ENCODE data around the gene SND1.

Gene SND1

GRCh38 chr7:127892488-127893314 lies 240.7 kb downstream of the SND1 start:
- Histone ChIP-seq H3K27me3 (replicated peaks; ENCODE audit: control insufficient read depth, insufficient read depth, low read length) (no peaks in the 10 kb centered on the region), H3K36me3 (ENCODE audit: control insufficient read depth, insufficient read depth, low read length) (peaks cover 6% of the 10 kb centered on the region), H3K4me3 (replicated peaks; ENCODE audit: low read depth, low read length) (no peak overlapping the region)
- TF ChIP-seq, protein P1, sequence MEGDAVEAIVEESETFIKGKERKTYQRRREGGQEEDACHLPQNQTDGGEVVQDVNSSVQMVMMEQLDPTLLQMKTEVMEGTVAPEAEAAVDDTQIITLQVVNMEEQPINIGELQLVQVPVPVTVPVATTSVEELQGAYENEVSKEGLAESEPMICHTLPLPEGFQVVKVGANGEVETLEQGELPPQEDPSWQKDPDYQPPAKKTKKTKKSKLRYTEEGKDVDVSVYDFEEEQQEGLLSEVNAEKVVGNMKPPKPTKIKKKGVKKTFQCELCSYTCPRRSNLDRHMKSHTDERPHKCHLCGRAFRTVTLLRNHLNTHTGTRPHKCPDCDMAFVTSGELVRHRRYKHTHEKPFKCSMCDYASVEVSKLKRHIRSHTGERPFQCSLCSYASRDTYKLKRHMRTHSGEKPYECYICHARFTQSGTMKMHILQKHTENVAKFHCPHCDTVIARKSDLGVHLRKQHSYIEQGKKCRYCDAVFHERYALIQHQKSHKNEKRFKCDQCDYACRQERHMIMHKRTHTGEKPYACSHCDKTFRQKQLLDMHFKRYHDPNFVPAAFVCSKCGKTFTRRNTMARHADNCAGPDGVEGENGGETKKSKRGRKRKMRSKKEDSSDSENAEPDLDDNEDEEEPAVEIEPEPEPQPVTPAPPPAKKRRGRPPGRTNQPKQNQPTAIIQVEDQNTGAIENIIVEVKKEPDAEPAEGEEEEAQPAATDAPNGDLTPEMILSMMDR (IDR thresholded peaks at IDR 0.05; ENCODE audit: insufficient read depth, low read length, poor library complexity, severe bottlenecking), result no peak
- no peak for DNase-seq (ENCODE audit: extremely low read depth, insufficient read length)

DNA sequence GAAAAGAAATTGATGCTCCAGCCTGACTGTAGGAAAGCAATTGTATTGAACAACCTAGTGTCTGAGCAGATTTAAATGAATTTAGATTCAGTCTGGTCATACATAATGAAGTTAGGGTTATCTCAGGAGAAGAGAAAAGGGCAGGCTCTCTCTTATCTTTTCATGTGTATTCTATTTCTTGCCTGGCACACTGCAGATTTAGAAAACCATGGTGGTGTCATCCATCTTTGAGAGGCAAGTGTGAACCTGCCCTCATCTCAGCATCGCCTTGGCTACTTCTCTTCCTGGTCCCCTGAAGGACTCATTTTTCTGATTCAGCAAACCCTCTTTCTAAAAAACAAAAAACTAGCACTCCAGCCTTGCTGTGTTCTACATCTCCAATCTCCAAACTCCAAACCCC lies 241.6 kb downstream of the SND1 start:
- H3K4me3 ChIP-seq (replicated peaks; ENCODE audit: low read depth, low read length), result no peak overlapping the region
- TF ChIP-seq, protein P1 (IDR thresholded peaks at IDR 0.05; ENCODE audit: insufficient read depth, low read length, poor library complexity, severe bottlenecking), result no peak
- DNase-seq (ENCODE audit: extremely low read depth, insufficient read length), result no peak
- H3K27me3 ChIP-seq (replicated peaks; ENCODE audit: control insufficient read depth, insufficient read depth, low read length), result no peaks in the 10 kb centered on the region
- H3K36me3 ChIP-seq (ENCODE audit: control insufficient read depth, insufficient read depth, low read length), result peaks cover 2% of the 10 kb centered on the region; the same call in 1 of the 2 replicates

DNA sequence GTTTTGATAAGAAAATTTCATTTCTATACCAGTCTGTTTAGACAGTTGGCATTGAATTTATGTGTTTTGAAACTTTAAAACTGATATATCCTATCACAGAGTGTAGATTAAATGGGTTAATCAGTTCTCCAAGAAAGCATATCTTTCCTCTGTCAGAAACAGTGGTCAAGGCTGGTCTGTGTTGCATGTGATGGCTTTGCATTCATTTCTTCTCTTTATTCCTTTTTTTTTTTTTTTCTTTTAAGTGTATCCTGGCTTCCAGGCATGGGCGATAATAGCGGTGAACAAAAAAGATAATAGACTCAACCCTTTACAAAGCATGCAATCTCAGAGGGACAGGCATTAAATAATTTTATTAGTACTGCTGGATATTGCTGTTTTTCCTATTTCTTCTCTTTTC lies 242.6 kb downstream of the SND1 start:
- TF ChIP-seq, protein P1 (IDR thresholded peaks at IDR 0.05; ENCODE audit: insufficient read depth, low read length, poor library complexity, severe bottlenecking), result no peak
- H3K27me3 ChIP-seq (replicated peaks; ENCODE audit: control insufficient read depth, insufficient read depth, low read length), result no peaks in the 10 kb centered on the region
- H3K4me3 ChIP-seq (replicated peaks; ENCODE audit: low read depth, low read length), result no peak overlapping the region
- DNase-seq (ENCODE audit: extremely low read depth, insufficient read length), result no peak
- H3K36me3 ChIP-seq (ENCODE audit: control insufficient read depth, insufficient read depth, low read length), result peaks cover 2% of the 10 kb centered on the region; the same call in 1 of the 2 replicates

- no peak overlapping the region for H3K4me3 ChIP-seq (replicated peaks; ENCODE audit: low read depth, low read length)
- TF ChIP-seq, protein P1 (IDR thresholded peaks at IDR 0.05; ENCODE audit: insufficient read depth, low read length, poor library complexity, severe bottlenecking), result no peak
- peaks cover 2% of the 10 kb centered on the region; the same call in 1 of the 2 replicates for H3K36me3 ChIP-seq (ENCODE audit: control insufficient read depth, insufficient read depth, low read length)
- DNase-seq (ENCODE audit: extremely low read depth, insufficient read length), result no peak
- no peaks in the 10 kb centered on the region for H3K27me3 ChIP-seq (replicated peaks; ENCODE audit: control insufficient read depth, insufficient read depth, low read length)
Observed at GRCh38 chr7:127895360-127895759, 243.4 kb downstream of the SND1 start.

GRCh38 chr7:127895814-127896280 lies 243.9 kb downstream of the SND1 start:
- H3K36me3 ChIP-seq (ENCODE audit: control insufficient read depth, insufficient read depth, low read length), result peaks cover 2% of the 10 kb centered on the region; the same call in 1 of the 2 replicates
- TF ChIP-seq, protein P1 (IDR thresholded peaks at IDR 0.05; ENCODE audit: insufficient read depth, low read length, poor library complexity, severe bottlenecking), result no peak
- H3K27me3 ChIP-seq (replicated peaks; ENCODE audit: control insufficient read depth, insufficient read depth, low read length), result no peaks in the 10 kb centered on the region
- H3K4me3 ChIP-seq (replicated peaks; ENCODE audit: low read depth, low read length), result no peak overlapping the region
- no peak for DNase-seq (ENCODE audit: extremely low read depth, insufficient read length)
